Measurements from ENCODE around the gene H1-8. TPM values are rescaled to one million over a fixed set of nuclear protein-coding genes. Genes with fewer than 3 reads are reported as not detected.

The H1-8 gene
- total RNA-seq, 1 experiment from 2014 or later = not detected

GRCh38 chr3:129582799-129583198 is 39.8 kb downstream of the H1-8 start:
- ATAC-seq (no peak), DNase-seq (no peak)
- H3K4me1 ChIP-seq (ENCODE audit: insufficient read depth, low read length) = no peaks in the 10 kb centered on the region
- no peak overlapping the region for H3K27ac ChIP-seq (ENCODE audit: low read length)
- intact Hi-C loops (cut with micrococcal nuclease) = no loop called here
- CTCF ChIA-PET = no interaction called here
- H3K27me3 ChIP-seq (ENCODE audit: low read length) = no peaks in the 10 kb centered on the region
- H3F3A ChIP-seq (ENCODE audit: low read length, unreplicated experiment) = no peaks in the 10 kb centered on the region
- no peak overlapping the region for H2AFZ ChIP-seq (ENCODE audit: low read length)
- no peak overlapping the region for H3K9ac ChIP-seq (ENCODE audit: low read length)
- BruUV-seq (replicated peaks) = no TSS peak
- no peaks in the 10 kb centered on the region for H3K36me3 ChIP-seq (ENCODE audit: low read depth, low read length)
- no peaks in the 10 kb centered on the region for H4K20me1 ChIP-seq (ENCODE audit: low read length)
- no peak overlapping the region for H3K4me2 ChIP-seq (ENCODE audit: low read length)
- no peaks in the 10 kb centered on the region for H3K9me3 ChIP-seq (ENCODE audit: low read length)
- no peaks in the 10 kb centered on the region for H3K9me2 ChIP-seq (replicated peaks; ENCODE audit: low read length)
- H3K4me3 ChIP-seq (ENCODE audit: low read length) = no peak overlapping the region
- no peaks in the 10 kb centered on the region for H3K79me2 ChIP-seq (ENCODE audit: low read length)
- TF ChIP-seq, protein P1, sequence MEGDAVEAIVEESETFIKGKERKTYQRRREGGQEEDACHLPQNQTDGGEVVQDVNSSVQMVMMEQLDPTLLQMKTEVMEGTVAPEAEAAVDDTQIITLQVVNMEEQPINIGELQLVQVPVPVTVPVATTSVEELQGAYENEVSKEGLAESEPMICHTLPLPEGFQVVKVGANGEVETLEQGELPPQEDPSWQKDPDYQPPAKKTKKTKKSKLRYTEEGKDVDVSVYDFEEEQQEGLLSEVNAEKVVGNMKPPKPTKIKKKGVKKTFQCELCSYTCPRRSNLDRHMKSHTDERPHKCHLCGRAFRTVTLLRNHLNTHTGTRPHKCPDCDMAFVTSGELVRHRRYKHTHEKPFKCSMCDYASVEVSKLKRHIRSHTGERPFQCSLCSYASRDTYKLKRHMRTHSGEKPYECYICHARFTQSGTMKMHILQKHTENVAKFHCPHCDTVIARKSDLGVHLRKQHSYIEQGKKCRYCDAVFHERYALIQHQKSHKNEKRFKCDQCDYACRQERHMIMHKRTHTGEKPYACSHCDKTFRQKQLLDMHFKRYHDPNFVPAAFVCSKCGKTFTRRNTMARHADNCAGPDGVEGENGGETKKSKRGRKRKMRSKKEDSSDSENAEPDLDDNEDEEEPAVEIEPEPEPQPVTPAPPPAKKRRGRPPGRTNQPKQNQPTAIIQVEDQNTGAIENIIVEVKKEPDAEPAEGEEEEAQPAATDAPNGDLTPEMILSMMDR (conservative IDR thresholded peaks at IDR 0.05; ENCODE audit: low read depth, low read length) = no peak
- TF ChIP-seq EZH2 (IDR thresholded peaks at IDR 0.05; ENCODE audit: low read length, unreplicated experiment) (no peak), EZH2phosphoT487 (IDR thresholded peaks at IDR 0.05; ENCODE audit: borderline replicate concordance, low read length) (no peak)
- POLR2A ChIA-PET (ENCODE audit: unreplicated experiment) = no interaction called here

DNA sequence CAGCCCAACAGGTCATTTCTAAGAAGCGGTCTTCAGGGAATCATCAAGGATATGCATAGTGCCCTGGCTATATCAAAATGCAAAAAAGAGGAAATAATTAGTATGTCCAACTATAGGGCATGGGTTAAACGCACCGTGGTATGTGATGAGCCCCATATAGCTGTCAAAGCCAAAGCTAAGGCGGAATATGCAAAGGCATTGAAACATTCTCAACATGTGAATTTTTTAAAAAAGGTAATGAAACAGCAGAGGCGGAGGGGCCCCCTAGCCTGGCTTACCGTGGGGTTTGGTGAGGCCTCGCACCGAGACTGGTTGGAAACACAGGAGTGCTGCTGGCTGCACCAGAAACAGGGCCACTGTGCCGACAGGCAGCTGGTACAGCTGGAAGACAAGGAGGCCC is 40.3 kb downstream of the H1-8 start:
- Histone ChIP-seq H3F3A (ENCODE audit: low read length, unreplicated experiment) (no peaks in the 10 kb centered on the region), H3K9me3 (ENCODE audit: low read length) (no peaks in the 10 kb centered on the region), H3K27me3 (ENCODE audit: low read length) (no peaks in the 10 kb centered on the region), H3K9ac (ENCODE audit: low read length) (no peak overlapping the region), H3K4me1 (ENCODE audit: insufficient read depth, low read length) (no peaks in the 10 kb centered on the region), H3K4me2 (ENCODE audit: low read length) (no peak overlapping the region), H3K36me3 (ENCODE audit: low read depth, low read length) (no peaks in the 10 kb centered on the region), H3K9me2 (replicated peaks; ENCODE audit: low read length) (no peaks in the 10 kb centered on the region), H4K20me1 (ENCODE audit: low read length) (no peaks in the 10 kb centered on the region), H3K27ac (ENCODE audit: low read length) (no peak overlapping the region), H3K4me3 (ENCODE audit: low read length) (no peak overlapping the region), H2AFZ (ENCODE audit: low read length) (no peak overlapping the region), H3K79me2 (ENCODE audit: low read length) (no peaks in the 10 kb centered on the region)
- BruUV-seq (replicated peaks) = no TSS peak
- DNase-seq (no peak), ATAC-seq (no peak)
- TF ChIP-seq EZH2phosphoT487 (IDR thresholded peaks at IDR 0.05; ENCODE audit: borderline replicate concordance, low read length) (no peak), EZH2 (IDR thresholded peaks at IDR 0.05; ENCODE audit: low read length, unreplicated experiment) (no peak)
- intact Hi-C loops (cut with micrococcal nuclease) = no loop called here
- POLR2A ChIA-PET (ENCODE audit: unreplicated experiment) = no interaction called here
- CTCF ChIA-PET = no interaction called here

DNA sequence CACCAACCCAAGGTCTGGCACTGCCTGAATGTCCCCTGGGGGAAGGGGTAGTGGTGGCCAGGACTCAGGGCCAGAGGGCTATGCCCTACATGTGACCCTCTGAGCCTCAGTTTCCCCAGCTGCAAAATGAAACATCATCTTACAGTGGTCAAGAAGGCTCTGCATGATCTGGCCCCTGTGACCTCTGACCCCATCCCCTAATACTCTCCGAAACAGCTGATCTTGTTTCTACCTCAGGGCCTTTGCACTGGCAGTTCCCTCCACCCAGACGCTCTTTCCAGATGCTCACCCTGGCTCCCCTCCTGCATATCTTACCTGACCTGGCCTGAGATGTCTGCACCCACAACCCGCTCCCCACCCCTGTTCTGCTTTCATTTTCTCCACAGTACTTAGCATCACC is 41.7 kb downstream of the H1-8 start:
- no peaks in the 10 kb centered on the region for H3K9me2 ChIP-seq (replicated peaks; ENCODE audit: low read length)
- no peak overlapping the region for H3K4me2 ChIP-seq (ENCODE audit: low read length)
- intact Hi-C loops (cut with micrococcal nuclease) = no loop called here
- H3K27me3 ChIP-seq (ENCODE audit: low read length) = no peaks in the 10 kb centered on the region
- no peaks in the 10 kb centered on the region for H3K9me3 ChIP-seq (ENCODE audit: low read length)
- DNase-seq = no peak
- H3K4me1 ChIP-seq (ENCODE audit: insufficient read depth, low read length) = no peaks in the 10 kb centered on the region
- H3K36me3 ChIP-seq (ENCODE audit: low read depth, low read length) = no peaks in the 10 kb centered on the region
- CTCF ChIA-PET = no interaction called here
- no peaks in the 10 kb centered on the region for H3F3A ChIP-seq (ENCODE audit: low read length, unreplicated experiment)
- no peak for ATAC-seq
- no peak overlapping the region for H3K9ac ChIP-seq (ENCODE audit: low read length)
- POLR2A ChIA-PET (ENCODE audit: unreplicated experiment) = no interaction called here
- BruUV-seq (replicated peaks) = no TSS peak
- H4K20me1 ChIP-seq (ENCODE audit: low read length) = no peaks in the 10 kb centered on the region
- H3K27ac ChIP-seq (ENCODE audit: low read length) = no peak overlapping the region
- TF ChIP-seq, protein P1 (conservative IDR thresholded peaks at IDR 0.05; ENCODE audit: low read depth, low read length) = no peak
- TF ChIP-seq EZH2 (IDR thresholded peaks at IDR 0.05; ENCODE audit: low read length, unreplicated experiment) = no peak
- no peak for TF ChIP-seq EZH2phosphoT487 (IDR thresholded peaks at IDR 0.05; ENCODE audit: borderline replicate concordance, low read length)
- H2AFZ ChIP-seq (ENCODE audit: low read length) = no peak overlapping the region
- H3K79me2 ChIP-seq (ENCODE audit: low read length) = no peaks in the 10 kb centered on the region
- H3K4me3 ChIP-seq (ENCODE audit: low read length) = no peak overlapping the region

Data from PC-3 (cell line).